Measurements from ENCODE around the gene GUCA1C. TPM values are rescaled to one million over a fixed set of nuclear protein-coding genes. Genes with fewer than 3 reads are reported as not detected.

The GUCA1C gene
- total and polyA plus RNA-seq, 2 of the 13 experiments (the other 11 are each of a cell fraction or from before 2014, with no cell fraction given), result not detected

- BruUV-seq (replicated peaks), result no TSS peak
- no peak for ATAC-seq
- POLR2A ChIA-PET, result no interaction called here
- Histone ChIP-seq H3K4me1 (ENCODE audit: insufficient read depth, low read length) (no peaks in the 10 kb centered on the region), H4K20me1 (ENCODE audit: insufficient read depth, low read length) (no peaks in the 10 kb centered on the region), H3K36me3 (replicated peaks in 1 of 2; ENCODE audit: control insufficient read depth in 1 of 2, insufficient read depth in 2 of 2, low read length in 2 of 2) (no peaks in the 10 kb centered on the region), H3K79me2 (ENCODE audit: insufficient read depth, low read length) (no peaks in the 10 kb centered on the region), H3K4me2 (ENCODE audit: low read depth, low read length) (no peak overlapping the region), H3K9me3 (ENCODE audit: low read length) (no peaks in the 10 kb centered on the region), H3K27ac (ENCODE audit: extremely low read length, insufficient read depth, low read length) (no peak overlapping the region), H3K9ac (ENCODE audit: insufficient read depth, low read depth, low read length) (no peak overlapping the region), H3K4me3 (replicated peaks in 1 of 3; ENCODE audit: insufficient read depth in 1 of 3, low read depth in 2 of 3, low read length in 3 of 3) (no peak overlapping the region), H3K27me3 (ENCODE audit: control insufficient read depth in 1 of 2, insufficient read depth in 2 of 2, low read length in 2 of 2) (no peaks in the 10 kb centered on the region; a peak in 1 of 5 replicates), H2AFZ (ENCODE audit: low read length) (no peak overlapping the region)
- no peak for DNase-seq (ENCODE audit: low spot score)
- TF ChIP-seq ZNF605 (CRISPR knock-in tag; IDR thresholded peaks at IDR 0.05) (no peak), ZNF672 (CRISPR knock-in tag; IDR thresholded peaks at IDR 0.05) (no peak), IRF2 (CRISPR knock-in tag; IDR thresholded peaks at IDR 0.05) (no peak), ZFP36L1 (CRISPR knock-in tag; IDR thresholded peaks at IDR 0.05) (no peak)
- intact Hi-C loops (cut with micrococcal nuclease; ENCODE audit: unreplicated experiment), result no loop called here
- FAIRE-seq, result no peak
- 9% methylated on average over 5 of the region's 5 CpGs for WGBS (ENCODE audit: low lambda C conversion rate)
- CTCF ChIA-PET (ENCODE audit: low intra/inter-chr PET ratio, low total read pairs), result no interaction called here
- in situ Hi-C loops (cut with HindIII; ENCODE audit: extremely low pct_ligation_motif_present, low pct_unique_long_range_greater_than_20kb), result no loop called here
These were observed 58.7 kb downstream of the GUCA1C start for GRCh38 chr3:108894981-108895380.

- Histone ChIP-seq H3K36me3 (replicated peaks in 1 of 2; ENCODE audit: control insufficient read depth in 1 of 2, insufficient read depth in 2 of 2, low read length in 2 of 2) (no peaks in the 10 kb centered on the region), H2AFZ (ENCODE audit: low read length) (no peak overlapping the region), H3K4me2 (ENCODE audit: low read depth, low read length) (no peak overlapping the region), H3K9me3 (ENCODE audit: low read length) (no peaks in the 10 kb centered on the region), H3K4me1 (ENCODE audit: insufficient read depth, low read length) (no peaks in the 10 kb centered on the region), H3K27ac (ENCODE audit: extremely low read length, insufficient read depth, low read length) (no peak overlapping the region), H3K27me3 (ENCODE audit: control insufficient read depth in 1 of 2, insufficient read depth in 2 of 2, low read length in 2 of 2) (no peaks in the 10 kb centered on the region; a peak in 1 of 5 replicates), H3K79me2 (ENCODE audit: insufficient read depth, low read length) (no peaks in the 10 kb centered on the region), H4K20me1 (ENCODE audit: insufficient read depth, low read length) (no peaks in the 10 kb centered on the region), H3K9ac (ENCODE audit: insufficient read depth, low read depth, low read length) (no peak overlapping the region), H3K4me3 (replicated peaks in 1 of 3; ENCODE audit: insufficient read depth in 1 of 3, low read depth in 2 of 3, low read length in 3 of 3) (no peak overlapping the region)
- ATAC-seq (no peak), FAIRE-seq (no peak), DNase-seq (ENCODE audit: low spot score) (no peak)
- CTCF ChIA-PET (ENCODE audit: low intra/inter-chr PET ratio, low total read pairs), result no interaction called here
- 0% methylated on average over 3 of the region's 3 CpGs for WGBS (ENCODE audit: low lambda C conversion rate)
- intact Hi-C loops (cut with micrococcal nuclease; ENCODE audit: unreplicated experiment) (no loop called here), in situ Hi-C loops (cut with HindIII; ENCODE audit: extremely low pct_ligation_motif_present, low pct_unique_long_range_greater_than_20kb) (no loop called here)
- POLR2A ChIA-PET, result no interaction called here
- no TSS peak for BruUV-seq (replicated peaks)
- TF ChIP-seq, protein P1, sequence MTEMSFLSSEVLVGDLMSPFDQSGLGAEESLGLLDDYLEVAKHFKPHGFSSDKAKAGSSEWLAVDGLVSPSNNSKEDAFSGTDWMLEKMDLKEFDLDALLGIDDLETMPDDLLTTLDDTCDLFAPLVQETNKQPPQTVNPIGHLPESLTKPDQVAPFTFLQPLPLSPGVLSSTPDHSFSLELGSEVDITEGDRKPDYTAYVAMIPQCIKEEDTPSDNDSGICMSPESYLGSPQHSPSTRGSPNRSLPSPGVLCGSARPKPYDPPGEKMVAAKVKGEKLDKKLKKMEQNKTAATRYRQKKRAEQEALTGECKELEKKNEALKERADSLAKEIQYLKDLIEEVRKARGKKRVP (CRISPR knock-in tag; IDR thresholded peaks at IDR 0.05), result no peak
- TF ChIP-seq ZNF7 (CRISPR knock-in tag; IDR thresholded peaks at IDR 0.05) (no peak), RFX3 (CRISPR knock-in tag; IDR thresholded peaks at IDR 0.05) (no peak), KDM3A (CRISPR knock-in tag; IDR thresholded peaks at IDR 0.05; ENCODE audit: low read depth) (no peak), ZNF18 (CRISPR knock-in tag; IDR thresholded peaks at IDR 0.05; ENCODE audit: insufficient replicate concordance) (no peak), POGZ (CRISPR knock-in tag; IDR thresholded peaks at IDR 0.05) (no peak), PCBP2 (optimal IDR thresholded peaks at IDR 0.05; ENCODE audit: low read depth, low read length, poor library complexity, severe bottlenecking) (no peak)
- TF ChIP-seq, protein P2, sequence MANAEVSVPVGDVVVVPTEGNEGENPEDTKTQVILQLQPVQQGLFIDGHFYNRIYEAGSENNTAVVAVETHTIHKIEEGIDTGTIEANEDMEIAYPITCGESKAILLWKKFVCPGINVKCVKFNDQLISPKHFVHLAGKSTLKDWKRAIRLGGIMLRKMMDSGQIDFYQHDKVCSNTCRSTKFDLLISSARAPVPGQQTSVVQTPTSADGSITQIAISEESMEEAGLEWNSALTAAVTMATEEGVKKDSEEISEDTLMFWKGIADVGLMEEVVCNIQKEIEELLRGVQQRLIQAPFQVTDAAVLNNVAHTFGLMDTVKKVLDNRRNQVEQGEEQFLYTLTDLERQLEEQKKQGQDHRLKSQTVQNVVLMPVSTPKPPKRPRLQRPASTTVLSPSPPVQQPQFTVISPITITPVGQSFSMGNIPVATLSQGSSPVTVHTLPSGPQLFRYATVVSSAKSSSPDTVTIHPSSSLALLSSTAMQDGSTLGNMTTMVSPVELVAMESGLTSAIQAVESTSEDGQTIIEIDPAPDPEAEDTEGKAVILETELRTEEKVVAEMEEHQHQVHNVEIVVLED (CRISPR knock-in tag; IDR thresholded peaks at IDR 0.05; ENCODE audit: borderline replicate concordance), result no peak
These were observed 61.8 kb downstream of the GUCA1C start for GRCh38 chr3:108891833-108892232.
